GM19395 (cell line): Measurements from ENCODE around the gene PDIA3.
"Not testable (repeated sequence)": the region's sequence is repeated elsewhere in the genome, so short reads cannot be mapped to it uniquely, and the experiment has no call there.

Experiments
- ATAC-seq: cut with Tn5 transposase; IDR thresholded peaks from one replicate; pipeline ENCODE4 v1.9.1; 2021; ENCODE audit warnings: mild to moderate bottlenecking, moderate library complexity; ENCODE audit not compliant: unreplicated experiment

The PDIA3 gene

DNA sequence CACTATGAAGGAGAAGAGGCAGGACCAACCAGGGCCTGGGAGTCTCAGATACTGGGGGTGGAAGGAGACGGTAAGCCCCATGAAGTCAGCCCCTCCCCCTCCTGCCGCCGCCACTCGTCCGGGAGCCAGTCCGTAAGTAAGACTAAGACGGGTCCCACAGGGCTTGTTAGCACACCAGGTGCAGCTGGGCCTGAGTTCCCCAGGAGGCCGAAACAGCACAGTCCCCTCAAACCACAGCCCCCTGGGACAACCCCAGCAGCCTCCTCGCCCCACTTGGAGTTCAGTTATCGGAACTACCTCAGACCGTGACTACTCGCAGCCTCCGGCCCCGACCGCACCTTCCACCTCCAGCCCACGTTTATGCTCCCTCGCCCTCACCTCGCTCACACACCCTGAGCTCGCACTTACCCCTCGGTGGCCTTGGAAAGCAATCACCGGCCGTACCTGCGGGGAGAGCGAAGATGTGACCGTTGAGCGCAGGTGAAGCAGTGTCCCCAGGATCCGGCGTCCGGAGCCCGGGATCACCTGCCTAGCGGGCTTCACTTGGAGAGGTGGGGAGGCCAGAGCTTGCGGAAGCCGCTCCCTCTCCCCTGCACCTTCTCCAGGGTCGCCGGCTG, 30.0 kb downstream of the PDIA3 start:
- peak; percentile 67 for ATAC-seq

- ATAC-seq = peak; percentile 41
Observed at GRCh38 chr15:43776718-43777266, 30.6 kb downstream of the PDIA3 start, which contains the start of gene ELL3. Gene ELL3 (minus strand): TSS chr15:43776966. CDS start chr15:43776901, 65 bp downstream.

DNA sequence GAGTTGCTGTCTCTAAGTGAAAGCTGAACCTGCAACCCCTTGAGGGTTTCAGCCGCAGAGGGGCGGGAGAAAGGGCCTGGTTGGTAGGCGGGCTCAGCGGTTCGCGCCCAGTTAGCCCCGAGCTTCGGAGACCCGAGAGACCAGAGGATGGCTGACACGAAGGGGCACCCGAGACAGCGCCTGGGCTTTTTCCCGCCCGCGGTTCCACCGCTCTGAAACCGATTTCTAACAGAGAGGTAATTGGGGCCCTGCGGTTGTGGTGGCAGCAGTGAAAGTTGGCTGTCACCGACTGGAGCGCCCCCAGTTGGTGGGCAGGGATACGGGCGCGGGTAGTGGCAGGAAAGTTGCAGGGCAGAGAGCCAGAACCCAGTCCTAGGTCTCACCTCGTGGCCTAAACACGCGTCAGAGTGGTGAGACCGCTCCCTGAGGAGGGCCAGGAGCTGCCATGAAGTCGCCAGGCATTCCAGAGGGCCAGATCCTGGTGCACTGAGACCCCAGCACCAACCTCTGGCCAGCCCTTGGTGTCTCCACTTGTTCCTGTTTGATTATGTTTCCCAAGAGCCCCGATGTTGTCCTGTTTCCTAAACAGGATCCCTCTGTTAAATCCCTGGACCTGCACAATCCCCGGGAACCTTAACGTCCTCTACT, 31.2 kb downstream of the PDIA3 start:
- ATAC-seq = peak; percentile 63

DNA sequence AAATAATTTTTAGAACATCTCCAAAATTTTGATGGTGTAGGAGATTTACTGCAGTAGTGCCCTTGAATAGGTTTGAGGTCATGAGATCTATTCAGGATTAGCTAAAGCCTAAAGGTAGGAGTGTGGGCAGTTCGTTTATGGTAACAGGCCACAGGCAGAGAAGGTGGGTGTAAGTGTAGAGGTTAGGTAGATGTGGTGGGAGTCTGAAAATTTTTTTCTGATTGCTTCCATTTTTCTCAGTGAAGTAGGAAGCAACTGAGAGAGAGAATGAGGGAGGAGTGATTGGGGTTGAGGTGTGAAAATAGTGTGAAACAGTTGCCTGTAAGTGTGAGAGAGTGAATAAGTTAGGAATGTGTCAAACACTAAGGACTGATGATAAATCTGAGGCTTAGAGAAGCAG, 32.8 kb downstream of the PDIA3 start:
- ATAC-seq = no peak

GRCh38 chr15:43789409-43789808, 43.2 kb downstream of the PDIA3 start:
- ATAC-seq = no peak

GRCh38 chr15:43791993-43792760, 45.9 kb downstream of the PDIA3 start, which contains the start of gene SERF2:
Gene SERF2 (plus strand): TSS chr15:43792320. CDS start chr15:43792377, 57 bp downstream.
- ATAC-seq = peak; percentile 81

DNA sequence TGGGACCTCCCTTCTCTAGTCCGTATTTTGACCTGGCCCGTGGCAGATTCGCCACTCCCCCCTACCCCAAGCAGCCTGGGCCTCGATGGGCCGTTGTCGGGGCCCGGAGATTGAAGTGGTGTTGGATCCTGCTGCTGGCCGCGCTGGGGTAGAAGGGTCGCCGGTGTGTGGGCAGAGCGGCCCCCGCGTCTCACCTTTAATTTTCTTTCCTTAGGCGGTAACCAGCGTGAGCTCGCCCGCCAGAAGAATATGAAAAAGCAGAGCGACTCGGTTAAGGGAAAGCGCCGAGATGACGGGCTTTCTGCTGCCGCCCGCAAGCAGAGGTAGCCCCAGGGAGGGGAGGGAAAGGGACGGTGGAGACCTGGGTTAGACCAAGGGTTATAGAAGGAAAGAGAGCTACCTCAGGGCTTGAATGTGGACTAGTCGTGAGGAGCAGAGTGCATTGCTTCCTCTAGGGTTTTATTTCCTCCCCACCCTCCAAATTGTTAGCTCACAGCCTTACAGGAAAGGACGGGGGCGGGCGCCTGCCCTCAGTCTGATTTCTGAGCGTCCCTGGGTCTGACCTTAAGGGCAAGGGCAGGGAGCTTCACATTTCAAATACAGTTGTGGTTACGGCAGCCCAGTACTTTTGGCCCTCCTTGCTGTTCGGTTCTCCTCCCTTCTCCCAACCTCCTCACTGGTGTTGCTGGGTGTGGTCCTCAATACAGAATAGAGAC, 46.7 kb downstream of the PDIA3 start:
- ATAC-seq = no peak

- ATAC-seq = no peak
Observed at GRCh38 chr15:43793647-43794046, 47.4 kb downstream of the PDIA3 start.

GRCh38 chr15:43794269-43795037, 48.2 kb downstream of the PDIA3 start:
- ATAC-seq = no peak

GRCh38 chr15:43795197-43795596, 49.0 kb downstream of the PDIA3 start:
- ATAC-seq = no peak

DNA sequence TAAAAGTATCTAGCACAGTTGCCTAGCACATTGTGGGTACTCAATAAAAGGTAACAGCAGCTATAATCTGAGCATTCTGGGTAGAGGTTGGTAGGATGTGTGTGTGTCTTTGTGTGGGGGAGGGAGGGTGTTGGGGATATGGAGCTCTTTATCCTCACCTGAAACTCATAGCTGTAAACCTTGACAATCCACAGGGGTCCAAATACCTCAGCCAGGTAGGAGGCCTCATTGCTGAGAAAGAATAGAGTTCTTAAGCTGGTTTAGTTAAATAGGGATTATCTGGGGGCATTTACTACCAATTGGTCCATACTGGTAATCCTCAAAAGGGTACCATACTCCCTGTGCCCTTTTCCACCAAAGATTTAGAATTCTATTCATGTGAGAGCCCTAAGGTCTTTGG, 49.8 kb downstream of the PDIA3 start:
- ATAC-seq = no peak

- no peak for ATAC-seq
Observed at GRCh38 chr15:43796566-43796965, 50.3 kb downstream of the PDIA3 start.

GRCh38 chr15:43799209-43799944, 53.1 kb downstream of the PDIA3 start:
- no peak for ATAC-seq

DNA sequence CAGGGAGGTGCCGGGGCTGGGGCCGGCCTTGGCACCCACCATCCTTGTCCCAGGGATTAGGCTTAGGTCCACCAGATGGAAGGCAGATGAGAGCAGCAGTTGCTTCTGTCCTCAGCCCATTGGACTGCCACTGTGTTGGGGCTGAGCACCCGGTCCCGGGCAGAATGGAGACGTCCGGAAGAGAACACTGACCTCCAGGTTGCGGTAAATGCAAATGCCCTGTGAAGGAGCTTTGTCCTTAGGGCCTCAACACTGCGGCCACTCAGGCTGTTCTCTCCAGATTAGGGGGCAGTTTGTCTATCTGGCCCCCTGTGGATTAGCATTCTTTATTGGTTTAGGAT, 53.7 kb downstream of the PDIA3 start, which contains the start of gene SERINC4:
SERINC4 (minus strand) TSS at position 276 of the 341 bp plus-strand sequence; CDS start at position 42, 234 bp downstream.
- ATAC-seq = no peak

GRCh38 chr15:43800286-43801141, 54.3 kb downstream of the PDIA3 start, which contains the start of gene HYPK:
Gene HYPK (plus strand): TSS chr15:43800599. CDS start chr15:43800623, 24 bp downstream.
- peak; percentile 80 for ATAC-seq

DNA sequence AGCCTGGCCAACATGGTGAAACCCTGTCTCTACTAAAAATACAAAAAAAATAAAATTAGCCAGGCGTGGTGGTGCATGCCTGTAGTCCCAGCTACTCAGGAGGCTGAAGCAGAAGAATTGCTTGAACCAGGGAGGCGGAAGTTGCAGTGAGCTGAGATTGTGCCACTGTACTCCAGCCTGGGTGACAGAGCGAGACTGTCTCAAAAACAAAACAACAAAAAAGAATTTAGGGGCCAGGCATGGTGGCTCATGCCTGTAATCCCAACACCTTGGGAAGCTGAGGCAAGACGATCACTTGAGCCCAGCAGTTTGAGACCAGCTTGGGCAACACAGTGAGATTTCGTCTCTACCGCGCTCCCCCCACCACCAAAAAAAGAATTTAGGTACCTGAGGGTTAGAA, 56.4 kb downstream of the PDIA3 start:
- not testable (repeated sequence) for ATAC-seq

- ATAC-seq = no peak
Observed at GRCh38 chr15:43808435-43808950, 62.3 kb downstream of the PDIA3 start.
